Fibroblast of villous mesenchyme (primary cell): ENCODE data around the gene FARSA. TPM values are rescaled to one million over a fixed set of nuclear protein-coding genes. Genes with fewer than 3 reads are reported as not detected.
A peak's percentile ranks its signal among the peaks of the same experiment; 100 is the strongest.

Source experiments
- DNase-seq: peaks from one replicate; pipeline ENCODE4 v3.0.0-alpha.2; 2010; ENCODE audit warnings: low read depth
- H3K4me3 ChIP-seq: 2 replicates; pipeline ENCODE4 v1.5.1; 2011; ENCODE audit warnings: low read depth, mild to moderate bottlenecking, low read length
- CTCF ChIP-seq: IDR thresholded peaks from 2 replicates; pipeline ENCODE4 v1.5.1; 2012; ENCODE audit warnings: low read depth, mild to moderate bottlenecking, low read length; ENCODE audit not compliant: insufficient read depth
- total RNA-seq: library from RNA; depleted of rRNA; stranded (reverse); fragments of >200 nt; gene quantifications from 2 replicates; pipeline ENCODE4 v1.2.3, GENCODE V29; 2012

Gene FARSA
- total RNA-seq, 1 donor: 65.2 TPM

GRCh38 chr19:12939975-12940423 lies 6.5 kb upstream of the FARSA start:
- H3K4me3 ChIP-seq: peak overlapping the region; percentile 92
- no peak for TF ChIP-seq CTCF
- no peak for DNase-seq

GRCh38 chr19:12938779-12939601 lies 5.5 kb upstream of the FARSA start:
- TF ChIP-seq CTCF: peak; percentile 20
- peak; percentile 60 for DNase-seq
- peak overlapping the region; percentile 92 for H3K4me3 ChIP-seq

GRCh38 chr19:12937927-12938778 lies 4.6 kb upstream of the FARSA start, which contains the start of gene CALR:
Gene CALR, plus strand, starts transcription at chr19:12938609. Its CDS starts 71 bp downstream, at chr19:12938680.
- peak within 1 kb of the TSS; percentile 92 for H3K4me3 ChIP-seq
- DNase-seq: peak; percentile 100
- no peak for TF ChIP-seq CTCF

- no peak for DNase-seq
- TF ChIP-seq CTCF: no peak
- peak overlapping the region; percentile 69 for H3K4me3 ChIP-seq
Measured at GRCh38 chr19:12937093-12937926, 3.8 kb upstream of the FARSA start.

- H3K4me3 ChIP-seq: no peak overlapping the region
- DNase-seq: no peak
- TF ChIP-seq CTCF: no peak
Measured at GRCh38 chr19:12936582-12936981, 3.1 kb upstream of the FARSA start.

- no peak overlapping the region for H3K4me3 ChIP-seq
- no peak for DNase-seq
- TF ChIP-seq CTCF: no peak
Measured at GRCh38 chr19:12935071-12935470, 1.6 kb upstream of the FARSA start.
